Fibroblast of skin of back (primary cell): Measurements from ENCODE around the gene CCDC171.
"Not testable (repeated sequence)": the region's sequence is repeated elsewhere in the genome, so short reads cannot be mapped to it uniquely, and the experiment has no call there.

Source experiments
- DNase-seq: peaks from one replicate; pipeline ENCODE4 v3.0.0-alpha.2; 2013

Gene CCDC171

GRCh38 chr9:15764131-15764530 lies 211.3 kb downstream of the CCDC171 start:
- no peak for DNase-seq

DNA sequence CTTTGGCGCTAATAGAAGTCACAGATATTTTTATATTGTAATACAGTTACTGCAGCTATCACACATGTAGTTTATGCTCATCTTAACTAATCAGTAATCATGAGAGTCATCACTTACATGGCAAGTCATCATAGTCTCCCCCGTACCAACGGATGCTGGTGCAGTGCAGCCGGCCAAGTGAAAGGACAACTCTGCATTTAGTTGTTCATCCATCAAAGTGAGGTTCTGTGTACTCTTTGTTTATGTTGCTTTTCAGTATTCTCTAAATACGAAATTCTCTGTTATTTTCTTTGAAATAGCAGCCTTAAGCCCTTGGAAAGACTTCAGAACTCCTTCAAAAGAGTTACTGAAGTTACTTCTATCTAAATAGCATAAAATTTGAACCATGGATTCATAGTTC lies 216.7 kb downstream of the CCDC171 start:
- no peak for DNase-seq

- no peak for DNase-seq
These were observed 226.0 kb downstream of the CCDC171 start for GRCh38 chr9:15778861-15779260.

- no peak for DNase-seq
These were observed 229.3 kb downstream of the CCDC171 start for GRCh38 chr9:15782106-15782505.

- DNase-seq: no peak
These were observed 232.7 kb downstream of the CCDC171 start for GRCh38 chr9:15785584-15785983.

- no peak for DNase-seq
These were observed 233.8 kb downstream of the CCDC171 start for GRCh38 chr9:15786616-15787015.

- DNase-seq: not testable (repeated sequence)
These were observed 257.5 kb downstream of the CCDC171 start for GRCh38 chr9:15810219-15810899.

- DNase-seq: no peak
These were observed 260.2 kb downstream of the CCDC171 start for GRCh38 chr9:15813076-15813475.

GRCh38 chr9:15824310-15824709 lies 271.5 kb downstream of the CCDC171 start:
- peak; percentile 25 for DNase-seq

- no peak for DNase-seq
These were observed 278.5 kb downstream of the CCDC171 start for GRCh38 chr9:15831384-15831783.

DNA sequence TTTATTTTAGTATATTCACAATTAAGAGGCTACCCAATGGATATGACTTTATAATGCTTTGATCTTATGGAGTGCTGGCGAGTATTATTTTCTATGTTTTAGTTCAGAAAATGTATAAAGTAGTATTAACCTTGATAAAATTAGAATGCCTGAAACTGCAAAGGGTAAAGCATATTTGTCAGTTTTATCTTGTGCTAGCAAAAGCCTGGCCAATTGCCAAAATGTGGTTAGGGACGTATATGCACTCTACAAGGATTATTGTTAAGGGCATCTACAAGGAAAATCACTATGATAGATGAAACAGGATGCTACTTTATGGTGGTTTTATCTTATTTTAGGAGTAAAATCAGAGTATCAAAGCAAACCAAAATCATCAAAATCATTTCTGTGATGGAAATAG lies 281.7 kb downstream of the CCDC171 start:
- DNase-seq: peak; percentile 40

GRCh38 chr9:15837079-15837679 lies 284.3 kb downstream of the CCDC171 start:
- peak; percentile 67 for DNase-seq

DNA sequence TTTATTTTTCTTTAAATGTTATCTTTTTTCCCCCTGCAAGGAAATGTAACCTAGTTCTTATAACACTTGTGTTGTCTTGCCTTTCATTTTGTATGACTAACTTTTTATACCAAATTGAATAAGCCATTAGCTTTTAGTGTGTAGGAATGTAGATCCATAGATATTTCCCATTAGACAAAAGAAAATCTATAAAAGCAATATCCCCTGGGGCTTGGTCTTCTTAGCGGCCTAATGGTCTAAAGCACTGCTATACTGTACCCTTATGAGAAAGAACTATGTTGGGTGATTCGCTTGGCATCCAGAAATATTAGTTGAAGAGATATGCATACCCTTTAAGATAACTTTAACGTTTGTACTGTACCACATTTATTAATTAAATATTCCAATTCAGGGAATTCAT lies 289.2 kb downstream of the CCDC171 start:
- DNase-seq: no peak

DNA sequence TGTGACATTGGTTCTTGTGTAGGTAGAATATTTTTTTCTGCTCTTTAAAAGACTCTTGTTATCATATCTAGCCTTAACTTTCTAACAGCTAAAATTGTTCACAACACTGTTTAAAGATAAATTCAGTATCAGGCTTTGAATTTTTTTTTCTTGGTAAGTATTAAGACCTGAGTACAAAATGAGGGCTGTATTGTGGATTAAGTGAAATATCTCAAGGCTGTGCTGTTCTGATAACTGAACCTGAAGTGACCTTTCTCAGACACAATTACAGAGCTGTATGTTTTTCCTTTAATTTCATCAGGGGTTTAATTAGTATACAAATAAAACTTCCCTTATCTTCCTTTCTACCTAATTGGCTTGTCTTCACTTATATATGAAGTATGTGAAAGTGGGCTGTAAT lies 290.5 kb downstream of the CCDC171 start:
- DNase-seq: no peak

DNA sequence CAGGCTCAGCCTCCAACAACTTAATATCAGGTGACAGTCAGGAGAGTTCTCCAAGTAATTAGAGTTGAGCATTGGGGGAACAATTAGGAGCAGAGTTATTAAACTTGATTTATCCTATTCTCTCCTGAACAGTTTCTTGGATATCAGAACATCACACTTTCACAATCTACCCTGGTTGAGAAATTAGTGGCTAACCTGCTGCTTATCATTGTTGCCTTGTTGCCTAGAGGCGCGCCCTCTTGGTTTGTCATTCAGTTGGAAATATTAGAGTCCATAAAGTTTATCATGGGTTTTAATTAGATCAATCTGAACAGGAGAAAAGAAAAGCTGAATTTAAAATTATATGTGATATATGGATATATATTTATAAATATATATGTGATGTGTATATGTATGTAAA lies 291.1 kb downstream of the CCDC171 start:
- DNase-seq: no peak

DNA sequence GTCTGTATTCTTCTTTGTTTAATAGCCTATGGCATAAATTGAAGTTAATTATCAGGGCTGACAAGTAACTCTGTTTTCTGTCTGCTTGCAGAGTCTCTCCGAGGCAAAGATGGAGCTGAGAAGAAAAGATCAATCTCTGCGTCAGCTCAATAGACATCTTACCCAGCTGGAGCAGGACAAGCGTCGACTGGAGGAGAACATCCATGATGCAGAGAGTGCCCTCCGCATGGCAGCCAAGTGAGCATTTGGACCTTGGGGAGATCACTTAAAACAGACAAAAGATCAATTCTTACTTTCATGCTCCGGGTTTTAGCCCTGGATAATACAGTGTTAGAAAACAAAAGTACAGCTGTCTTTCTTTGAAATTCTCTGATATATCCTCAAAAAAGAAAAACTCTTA lies 293.8 kb downstream of the CCDC171 start:
- DNase-seq: no peak

DNA sequence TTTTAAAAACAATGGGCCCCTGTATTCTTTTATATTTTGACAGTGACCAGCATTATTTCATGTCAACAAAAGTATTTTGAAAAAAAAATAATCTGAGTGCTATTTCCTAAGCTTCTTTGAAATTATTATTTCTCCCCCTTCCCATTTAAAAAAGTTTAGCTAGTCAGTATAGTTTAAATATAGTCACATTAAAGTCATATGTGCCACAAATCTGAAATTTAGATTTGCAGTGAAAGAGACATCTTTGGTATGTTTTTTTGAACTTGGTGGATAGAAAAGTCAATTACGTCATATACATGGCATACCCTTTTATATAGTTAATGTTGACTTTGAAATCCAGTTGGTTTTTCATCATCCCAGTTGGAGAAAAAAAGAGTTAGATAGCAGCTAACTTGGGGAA lies 297.0 kb downstream of the CCDC171 start:
- DNase-seq: no peak

GRCh38 chr9:15851766-15852165 lies 298.9 kb downstream of the CCDC171 start:
- DNase-seq: no peak

- DNase-seq: peak; percentile 66
These were observed 303.7 kb downstream of the CCDC171 start for GRCh38 chr9:15856591-15856990.

DNA sequence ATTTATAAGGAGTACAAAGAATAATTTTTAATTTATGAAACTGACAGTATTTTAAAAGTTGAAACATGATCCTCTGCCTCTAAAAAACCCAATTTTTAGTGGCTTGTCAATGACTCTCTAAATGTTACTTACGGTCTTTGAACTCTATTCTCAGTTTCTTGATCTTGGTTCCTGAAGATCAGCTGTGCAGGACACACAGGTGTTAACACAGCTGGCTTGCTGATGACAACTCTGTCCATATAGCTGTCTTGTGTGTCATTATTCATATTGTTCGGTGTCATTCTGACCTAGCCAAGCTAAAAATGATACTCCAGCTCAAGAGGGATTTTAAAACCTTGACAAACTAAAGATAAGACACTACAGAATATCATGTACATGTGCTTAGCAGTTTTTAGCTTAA lies 314.5 kb downstream of the CCDC171 start:
- DNase-seq: no peak

- DNase-seq: no peak
These were observed 315.1 kb downstream of the CCDC171 start for GRCh38 chr9:15867988-15868387.

DNA sequence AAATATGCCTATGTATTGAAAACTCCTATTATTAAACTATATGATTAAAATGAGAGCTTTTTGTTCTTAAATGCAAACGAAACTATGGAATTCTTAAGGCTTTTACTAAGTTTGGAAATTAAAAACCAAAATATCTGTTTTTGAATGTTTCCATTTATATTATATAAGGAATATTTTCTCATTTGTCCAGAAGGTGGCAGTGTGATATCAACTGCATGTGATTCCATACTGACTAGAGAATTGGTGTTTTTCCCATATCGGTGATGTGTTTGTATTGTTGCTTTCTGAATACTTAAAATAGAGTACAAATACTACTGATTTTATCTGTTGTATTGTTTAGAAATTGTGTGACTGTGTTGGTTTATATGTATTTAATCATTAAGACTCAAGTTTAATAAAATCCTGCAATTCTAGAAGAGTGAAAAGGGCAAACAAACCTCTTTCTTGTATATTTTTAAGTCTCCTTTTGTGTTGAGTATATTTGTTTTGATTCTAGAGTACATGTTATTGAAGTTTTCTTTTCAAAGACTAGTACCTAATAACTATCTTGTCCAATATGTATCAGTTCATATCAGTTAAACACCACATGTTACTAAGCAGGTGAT lies 320.8 kb downstream of the CCDC171 start:
- DNase-seq: peak; percentile 71

DNA sequence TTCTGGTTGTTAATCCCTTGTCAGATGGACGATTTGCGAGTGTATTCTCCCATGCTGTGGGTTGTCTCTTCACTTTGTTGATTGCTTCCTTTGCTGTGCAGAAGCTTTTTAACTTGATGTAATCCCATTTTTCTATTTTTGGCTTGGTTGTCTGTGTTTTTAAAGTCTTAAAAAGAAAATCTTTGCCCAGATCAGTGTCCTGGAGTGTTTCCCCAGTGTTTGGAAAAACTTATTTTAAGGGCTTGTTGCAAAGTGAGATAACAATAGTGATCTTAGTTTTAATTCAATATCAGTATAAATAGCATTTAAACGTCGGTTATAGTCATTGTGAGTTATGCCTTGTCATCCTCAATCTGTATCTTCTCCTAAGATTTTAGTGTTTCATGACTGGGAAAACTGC lies 329.5 kb downstream of the CCDC171 start:
- no peak for DNase-seq

- no peak for DNase-seq
These were observed 330.0 kb downstream of the CCDC171 start for GRCh38 chr9:15882883-15883282.
